ENCODE results near the gene PLA2G4F.

The PLA2G4F gene

DNA sequence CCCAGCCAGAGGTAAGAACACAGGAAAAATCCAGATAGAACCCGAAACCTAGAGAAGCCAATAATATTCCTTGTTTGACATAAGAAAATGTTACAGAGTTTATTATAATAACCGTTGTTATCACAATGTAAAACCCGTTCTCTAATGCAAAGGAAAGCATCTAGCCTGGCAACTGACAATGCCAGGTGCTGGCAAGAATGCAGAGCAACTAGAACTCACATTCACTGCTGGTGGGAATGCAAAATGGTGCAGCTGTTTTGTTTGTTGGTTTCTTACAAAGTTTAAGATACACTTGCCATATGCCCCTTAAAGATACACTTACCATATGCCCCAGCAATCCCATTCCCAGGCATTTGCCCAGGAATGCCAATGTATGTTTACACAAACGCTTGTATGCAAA lies 28.3 kb upstream of the PLA2G4F start:
- TF ChIP-seq ARNT (IDR thresholded peaks at IDR 0.05) = no peak
- DNase-seq (ENCODE audit: extremely low spot score) = no peak
- POLR2A ChIA-PET = no interaction called here
- CTCF ChIA-PET = no interaction called here

DNA sequence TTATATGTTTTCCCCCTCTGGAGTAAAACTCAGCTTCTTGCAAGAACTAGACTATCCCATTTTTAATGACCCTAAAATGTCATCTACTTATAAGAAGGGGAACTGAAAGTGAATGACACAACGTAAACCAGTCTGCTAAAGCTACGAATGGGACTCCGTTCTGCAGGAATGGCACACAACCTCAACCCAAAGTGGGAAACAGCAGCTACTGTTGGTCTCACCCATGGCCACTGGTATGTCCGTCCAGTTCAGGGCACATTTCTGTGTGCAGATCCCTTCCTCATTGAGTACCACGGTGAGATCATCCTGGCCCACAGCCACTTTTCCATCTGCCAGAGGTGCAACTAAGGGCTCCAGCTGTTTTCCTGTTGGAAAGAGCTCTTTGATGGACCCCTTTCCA lies 27.9 kb upstream of the PLA2G4F start:
- CTCF ChIA-PET = no interaction called here

DNA sequence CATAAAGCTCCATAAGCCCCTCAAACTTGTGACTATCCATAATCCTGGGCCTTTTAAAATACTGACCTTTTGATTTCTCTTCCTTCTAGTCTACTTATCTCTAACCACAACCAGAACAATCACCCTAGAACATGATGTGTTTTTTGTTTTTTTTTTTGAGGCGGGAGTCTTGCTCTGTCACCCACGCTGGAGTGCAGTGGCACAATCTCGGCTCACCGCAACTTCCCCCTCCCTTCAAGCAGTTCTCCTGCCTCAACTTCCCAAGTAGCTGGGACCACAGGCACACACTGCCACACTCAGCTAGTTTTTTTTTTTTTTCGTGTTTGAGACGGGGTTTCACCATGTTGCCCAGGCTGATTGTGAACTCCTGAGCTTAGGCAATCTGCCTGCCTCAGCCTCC lies 26.5 kb upstream of the PLA2G4F start:
- TF ChIP-seq L3MBTL2 (conservative IDR thresholded peaks at IDR 0.05) = no peak
- no peak for TF ChIP-seq TARDBP (IDR thresholded peaks at IDR 0.05)
- no peak for TF ChIP-seq SUZ12 (IDR thresholded peaks at IDR 0.05)
- no peak for TF ChIP-seq BHLHE40 (IDR thresholded peaks at IDR 0.05; ENCODE audit: borderline replicate concordance)
- TF ChIP-seq NFRKB (IDR thresholded peaks at IDR 0.05) = no peak
- no peak for TF ChIP-seq FOXK2 (IDR thresholded peaks at IDR 0.05)
- no peak for TF ChIP-seq CTBP1 (IDR thresholded peaks at IDR 0.05; ENCODE audit: borderline replicate concordance)
- TF ChIP-seq LEF1 (IDR thresholded peaks at IDR 0.05; ENCODE audit: borderline replicate concordance) = no peak
- TF ChIP-seq, protein P1, sequence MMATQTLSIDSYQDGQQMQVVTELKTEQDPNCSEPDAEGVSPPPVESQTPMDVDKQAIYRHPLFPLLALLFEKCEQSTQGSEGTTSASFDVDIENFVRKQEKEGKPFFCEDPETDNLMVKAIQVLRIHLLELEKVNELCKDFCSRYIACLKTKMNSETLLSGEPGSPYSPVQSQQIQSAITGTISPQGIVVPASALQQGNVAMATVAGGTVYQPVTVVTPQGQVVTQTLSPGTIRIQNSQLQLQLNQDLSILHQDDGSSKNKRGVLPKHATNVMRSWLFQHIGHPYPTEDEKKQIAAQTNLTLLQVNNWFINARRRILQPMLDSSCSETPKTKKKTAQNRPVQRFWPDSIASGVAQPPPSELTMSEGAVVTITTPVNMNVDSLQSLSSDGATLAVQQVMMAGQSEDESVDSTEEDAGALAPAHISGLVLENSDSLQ (IDR thresholded peaks at IDR 0.05) = no peak
- TF ChIP-seq FOXM1 (IDR thresholded peaks at IDR 0.05; ENCODE audit: borderline replicate concordance) = no peak
- TF ChIP-seq SP1 (IDR thresholded peaks at IDR 0.05) = no peak
- no peak for TF ChIP-seq ZNF384 (IDR thresholded peaks at IDR 0.05)
- TF ChIP-seq FOXA1 (IDR thresholded peaks at IDR 0.05) = no peak
- CTCF ChIA-PET = interaction anchor here (0.7 kb wide), 1 partner anchor 214 kb away, joined by 3 read pairs; no protein-coding TSS in a partner anchor
- no peak for DNase-seq (ENCODE audit: extremely low spot score)
- POLR2A ChIA-PET = no interaction called here

More for the DNA sequence above, 27.9 kb upstream of the PLA2G4F start:
- POLR2A ChIA-PET = no interaction called here
- no peak for TF ChIP-seq TARDBP (IDR thresholded peaks at IDR 0.05)
- TF ChIP-seq FOXM1 (IDR thresholded peaks at IDR 0.05; ENCODE audit: borderline replicate concordance) = no peak
- TF ChIP-seq, protein P1 (IDR thresholded peaks at IDR 0.05) = no peak
- DNase-seq (ENCODE audit: extremely low spot score) = no peak

DNA sequence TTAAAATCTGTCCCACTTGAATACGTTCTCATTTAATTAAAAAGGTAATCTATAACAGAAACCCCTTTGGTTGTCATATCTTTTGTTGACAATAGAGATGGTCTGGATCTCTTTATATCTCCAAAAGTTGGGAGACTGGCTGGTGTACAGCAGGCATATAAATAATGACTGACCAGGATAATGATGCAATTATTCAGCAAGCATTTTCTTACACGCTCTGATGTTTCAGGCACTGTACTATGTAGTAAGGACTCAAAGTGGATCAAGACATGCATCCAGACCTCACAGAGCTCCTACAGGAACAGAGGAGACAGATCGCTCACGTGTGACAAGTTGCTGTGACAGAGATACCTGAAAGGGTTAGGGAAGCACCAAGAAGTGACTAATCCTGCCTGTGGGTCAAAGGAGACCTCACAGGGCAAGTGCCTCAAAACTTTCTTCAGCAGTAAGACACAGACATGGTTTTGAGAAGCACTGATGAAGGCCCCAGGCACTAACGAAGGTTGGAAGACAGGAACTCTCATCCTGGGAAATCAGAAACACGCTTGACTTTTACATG lies 26.0 kb upstream of the PLA2G4F start:
- ChIA-PET CTCF (no interaction called here), POLR2A (no interaction called here)
- DNase-seq (ENCODE audit: extremely low spot score) = no peak
- TF ChIP-seq LEF1 (IDR thresholded peaks at IDR 0.05; ENCODE audit: borderline replicate concordance) = no peak
- no peak for TF ChIP-seq SUZ12 (IDR thresholded peaks at IDR 0.05)

DNA sequence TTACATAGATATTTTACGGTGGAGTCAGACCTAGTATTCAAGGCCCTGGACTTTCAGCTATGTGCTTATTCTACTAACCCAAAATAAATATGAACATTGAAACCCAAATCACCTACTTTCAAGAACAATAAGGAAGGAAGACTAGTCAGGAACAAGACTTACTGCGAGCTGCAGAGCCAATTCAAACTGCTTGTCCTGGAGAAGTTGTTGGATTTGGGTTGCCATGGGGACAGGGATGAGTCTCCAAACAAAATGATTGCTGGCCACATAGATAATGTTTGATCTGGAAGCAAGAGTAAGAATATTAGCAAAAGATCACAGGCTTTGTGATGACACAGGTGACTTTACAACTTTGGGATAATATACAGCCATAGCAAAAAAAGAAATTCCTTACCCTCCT lies 21.6 kb upstream of the PLA2G4F start:
- TF ChIP-seq, protein P1 (IDR thresholded peaks at IDR 0.05) = no peak
- TF ChIP-seq NFRKB (IDR thresholded peaks at IDR 0.05) = no peak
- no peak for TF ChIP-seq LEF1 (IDR thresholded peaks at IDR 0.05; ENCODE audit: borderline replicate concordance)
- no peak for TF ChIP-seq TARDBP (IDR thresholded peaks at IDR 0.05)
- TF ChIP-seq ZNF384 (IDR thresholded peaks at IDR 0.05) = no peak
- TF ChIP-seq L3MBTL2 (conservative IDR thresholded peaks at IDR 0.05) = no peak
- TF ChIP-seq BHLHE40 (IDR thresholded peaks at IDR 0.05; ENCODE audit: borderline replicate concordance) = no peak
- POLR2A ChIA-PET = no interaction called here
- DNase-seq (ENCODE audit: extremely low spot score) = no peak
- CTCF ChIA-PET = no interaction called here

DNA sequence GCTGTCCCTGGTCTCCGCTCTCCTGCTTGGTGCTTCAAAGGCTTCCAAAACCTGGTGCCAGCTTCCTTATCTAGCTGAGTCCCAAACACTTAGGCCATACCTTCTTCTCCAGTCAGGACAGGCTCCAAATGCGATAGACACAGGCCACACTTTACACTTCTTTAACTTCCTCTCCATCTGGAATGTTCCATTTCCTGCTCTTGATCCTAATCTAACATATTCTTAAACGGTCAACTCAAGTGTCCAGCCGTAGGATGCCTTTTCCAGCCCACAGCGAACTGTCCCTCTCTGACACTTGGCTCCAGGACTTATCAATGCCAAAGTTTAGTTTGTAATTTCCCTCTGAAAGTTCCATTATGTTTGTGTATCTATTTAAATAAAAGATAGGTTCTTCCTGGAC lies 19.2 kb upstream of the PLA2G4F start:
- ChIA-PET CTCF (no interaction called here), POLR2A (no interaction called here)
- TF ChIP-seq NFRKB (IDR thresholded peaks at IDR 0.05) (no peak), ELF4 (IDR thresholded peaks at IDR 0.05) (no peak), BHLHE40 (IDR thresholded peaks at IDR 0.05; ENCODE audit: borderline replicate concordance) (no peak), L3MBTL2 (conservative IDR thresholded peaks at IDR 0.05) (no peak), FOXM1 (IDR thresholded peaks at IDR 0.05; ENCODE audit: borderline replicate concordance) (no peak), SUZ12 (IDR thresholded peaks at IDR 0.05) (no peak), FOXA1 (IDR thresholded peaks at IDR 0.05) (no peak), HDGF (IDR thresholded peaks at IDR 0.05; ENCODE audit: borderline replicate concordance) (no peak), ARNT (IDR thresholded peaks at IDR 0.05) (no peak), TARDBP (IDR thresholded peaks at IDR 0.05) (no peak), CTBP1 (IDR thresholded peaks at IDR 0.05; ENCODE audit: borderline replicate concordance) (no peak), SP1 (IDR thresholded peaks at IDR 0.05) (no peak), LEF1 (IDR thresholded peaks at IDR 0.05; ENCODE audit: borderline replicate concordance) (no peak), FOXK2 (IDR thresholded peaks at IDR 0.05) (no peak), ZNF384 (IDR thresholded peaks at IDR 0.05) (no peak)
- TF ChIP-seq, protein P1 (IDR thresholded peaks at IDR 0.05) = no peak
- no peak for DNase-seq (ENCODE audit: extremely low spot score)

DNA sequence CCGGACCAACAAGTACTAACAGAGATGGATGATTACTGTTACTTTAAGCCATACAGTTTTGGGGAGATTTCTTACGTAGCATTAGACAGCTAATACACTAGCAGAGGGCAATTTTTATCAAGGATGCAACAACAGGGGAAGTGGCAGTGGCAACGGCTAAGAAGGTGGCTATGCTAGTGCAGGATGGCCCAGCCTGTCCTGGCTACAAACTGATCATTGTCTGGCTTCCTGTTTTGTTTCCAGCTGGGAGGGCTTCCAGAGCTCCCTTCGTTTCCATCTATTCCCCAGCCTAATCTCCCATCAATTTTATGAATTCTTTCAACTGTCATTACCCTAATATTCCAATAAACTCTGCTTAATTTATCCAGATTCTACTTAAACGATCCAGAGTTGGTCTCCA lies 16.0 kb upstream of the PLA2G4F start:
- POLR2A ChIA-PET = no interaction called here
- no peak for DNase-seq (ENCODE audit: extremely low spot score)
- CTCF ChIA-PET = no interaction called here
- TF ChIP-seq, protein P1 (IDR thresholded peaks at IDR 0.05) = no peak
- TF ChIP-seq BHLHE40 (IDR thresholded peaks at IDR 0.05; ENCODE audit: borderline replicate concordance) = no peak
